Fibroblast of mammary gland (primary cell): Measurements from ENCODE around the gene ADGRD1.

ENCODE experiments used
- DNase-seq: peaks from one replicate; pipeline ENCODE4 v3.0.0-alpha.2; 2010; ENCODE audit warnings: low read depth
- H3K4me3 ChIP-seq: 2 replicates; pipeline ENCODE4 v1.5.1; 2011; ENCODE audit warnings: low read depth, mild to moderate bottlenecking, low read length, moderate library complexity; ENCODE audit not compliant: control insufficient read depth
- CTCF ChIP-seq: conservative IDR thresholded peaks from 2 replicates; pipeline ENCODE4 v1.5.1; 2011; ENCODE audit warnings: low read depth, low read length, inconsistent platforms; ENCODE audit not compliant: control insufficient read depth, insufficient read depth

The ADGRD1 gene

GRCh38 chr12:131003716-131004045, 50.0 kb downstream of the ADGRD1 start:
- no peak for DNase-seq
- H3K4me3 ChIP-seq, result no peak overlapping the region
- no peak for TF ChIP-seq CTCF

GRCh38 chr12:131004166-131004565, 50.5 kb downstream of the ADGRD1 start:
- no peak for DNase-seq
- H3K4me3 ChIP-seq, result no peak overlapping the region
- TF ChIP-seq CTCF, result no peak

- no peak for DNase-seq
- TF ChIP-seq CTCF, result no peak
- no peak overlapping the region for H3K4me3 ChIP-seq
These were observed 51.7 kb downstream of the ADGRD1 start for GRCh38 chr12:131005161-131006035.

GRCh38 chr12:131006036-131006735, 52.5 kb downstream of the ADGRD1 start:
- DNase-seq, result no peak
- no peak for TF ChIP-seq CTCF
- H3K4me3 ChIP-seq, result no peak overlapping the region

GRCh38 chr12:131007031-131007739, 53.5 kb downstream of the ADGRD1 start:
- no peak overlapping the region for H3K4me3 ChIP-seq
- no peak for DNase-seq
- TF ChIP-seq CTCF, result no peak

GRCh38 chr12:131007740-131008117, 54.0 kb downstream of the ADGRD1 start:
- TF ChIP-seq CTCF, result no peak
- DNase-seq, result no peak

More at GRCh38 chr12:131007740-131008117, 54.0 kb downstream of the ADGRD1 start:
- H3K4me3 ChIP-seq, result no peak overlapping the region
